GM21529 (cell line): ENCODE measurements around the gene ARID1B.

Experiments
- ATAC-seq: cut with Tn5 transposase; IDR thresholded peaks from one replicate; pipeline ENCODE4 v1.9.1; 2021; ENCODE audit not compliant: unreplicated experiment

The ARID1B gene

DNA sequence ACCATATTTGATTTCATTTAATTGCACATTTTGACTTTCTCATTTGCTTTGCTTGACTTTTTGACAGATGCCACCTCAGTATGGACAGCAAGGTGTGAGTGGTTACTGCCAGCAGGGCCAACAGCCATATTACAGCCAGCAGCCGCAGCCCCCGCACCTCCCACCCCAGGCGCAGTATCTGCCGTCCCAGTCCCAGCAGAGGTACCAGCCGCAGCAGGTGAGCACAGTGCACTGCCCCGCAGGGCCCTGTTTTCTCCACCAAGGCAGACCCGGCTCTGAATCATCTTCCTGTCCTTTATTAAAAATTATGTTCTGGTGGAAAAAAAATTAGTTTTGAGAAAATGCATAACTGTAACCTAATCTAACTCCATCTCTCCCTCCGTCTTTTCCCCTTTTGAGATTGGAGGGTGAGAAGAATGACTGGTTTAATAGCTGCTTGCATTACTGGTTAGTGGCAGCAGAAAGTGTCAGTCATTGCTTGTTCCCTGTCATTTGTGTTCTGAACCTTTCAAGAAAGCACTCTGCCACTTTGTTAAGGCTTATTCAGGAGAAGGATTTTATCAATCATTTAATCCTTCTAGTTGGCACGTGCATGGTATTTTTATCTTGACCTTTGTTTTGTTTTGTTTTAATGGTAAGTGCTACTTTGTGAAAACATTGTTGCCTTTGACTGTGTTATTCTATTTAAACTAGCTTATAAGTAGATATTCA is 124.3 kb downstream of the ARID1B start:
- no peak for ATAC-seq

DNA sequence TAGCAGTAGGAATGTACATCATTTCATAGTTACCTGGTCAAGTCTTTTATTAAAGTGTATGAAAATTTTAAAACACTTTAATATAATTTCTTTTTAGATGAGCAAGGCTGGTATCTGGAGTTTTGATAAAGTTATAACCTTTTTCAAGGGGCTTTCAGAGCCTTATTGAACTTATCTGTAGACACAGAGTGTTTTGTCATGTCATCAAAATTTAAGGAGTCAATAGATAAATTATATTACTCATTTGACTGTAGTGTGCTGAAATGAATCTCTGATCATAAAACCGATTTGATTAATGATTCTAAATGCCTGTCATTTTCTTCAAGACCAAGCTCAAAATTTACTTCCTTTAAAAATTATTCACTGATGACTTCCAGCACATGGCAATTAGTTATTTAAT is 125.6 kb downstream of the ARID1B start:
- ATAC-seq: no peak

DNA sequence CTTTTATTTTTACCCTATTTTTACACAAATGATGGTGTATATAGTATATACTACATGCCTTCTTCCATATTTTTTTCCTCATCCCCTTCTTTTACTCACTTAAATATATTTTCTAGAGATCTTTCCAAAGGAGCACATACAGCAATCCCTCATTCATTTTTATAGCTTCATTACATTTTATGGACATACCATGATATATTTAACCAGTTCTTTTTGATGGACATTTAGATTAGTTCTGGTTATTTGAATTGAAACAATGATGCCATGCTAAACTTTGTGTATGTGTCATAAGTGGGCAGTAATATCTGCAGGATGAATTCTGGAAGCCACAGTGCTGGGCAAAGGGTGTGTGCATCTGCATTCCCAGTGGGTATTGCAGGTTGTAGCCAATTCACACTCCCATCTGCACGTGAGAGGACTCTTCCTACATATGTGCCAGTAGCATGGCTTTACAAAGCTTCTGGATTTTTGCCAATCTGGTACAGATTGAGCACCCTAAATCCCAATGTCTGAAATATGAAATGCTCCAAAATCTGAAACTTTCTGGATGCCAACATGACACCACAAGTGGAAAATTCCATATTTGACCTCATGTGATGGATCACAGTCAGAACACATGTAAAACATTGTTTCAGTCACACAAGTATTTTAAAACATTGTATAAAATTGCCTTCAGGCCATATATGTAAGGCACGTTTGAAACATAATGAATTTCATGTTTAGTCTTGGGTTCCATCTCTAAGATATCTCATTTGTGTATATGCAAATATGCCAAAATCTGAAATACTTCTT is 127.2 kb downstream of the ARID1B start:
- no peak for ATAC-seq

DNA sequence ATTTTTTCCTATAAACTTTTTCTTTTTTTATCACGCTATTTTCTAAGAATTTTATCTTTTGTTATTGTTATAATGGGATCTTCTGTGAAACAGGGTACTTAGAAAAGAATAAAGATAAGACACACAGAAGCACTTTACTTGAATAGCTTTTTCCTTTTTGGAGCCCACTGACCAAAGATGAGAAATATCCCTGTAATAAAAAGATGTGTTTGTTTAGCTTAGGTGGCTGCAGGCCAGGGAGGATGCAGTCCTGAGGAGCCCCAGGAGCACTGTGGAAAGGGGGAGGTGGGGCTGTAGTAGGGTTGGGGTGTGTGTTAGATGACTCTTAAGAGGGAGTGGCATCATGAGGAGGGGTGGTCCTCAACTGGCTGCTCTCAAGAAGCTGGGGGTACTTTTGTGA is 128.6 kb downstream of the ARID1B start:
- no peak for ATAC-seq

DNA sequence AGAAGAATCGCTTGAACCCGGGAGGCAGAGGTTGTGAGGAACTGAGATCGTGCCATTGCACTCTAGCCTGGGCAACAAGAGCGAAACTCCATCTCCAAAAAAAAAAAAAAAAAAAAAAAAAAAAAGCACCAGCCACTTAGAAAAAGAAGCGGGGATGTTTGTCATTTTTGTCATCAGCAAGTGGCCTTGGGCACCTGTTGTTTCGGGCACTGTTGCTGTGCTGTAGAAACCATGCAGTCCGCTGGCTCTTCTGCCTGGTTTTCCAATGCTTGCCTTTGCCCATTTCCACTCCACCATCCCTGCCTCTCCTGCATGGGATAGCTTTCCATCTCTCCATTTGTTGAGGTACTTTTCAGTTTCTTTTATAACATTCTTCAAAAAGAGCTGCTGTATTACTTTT is 129.3 kb downstream of the ARID1B start:
- ATAC-seq: no peak

DNA sequence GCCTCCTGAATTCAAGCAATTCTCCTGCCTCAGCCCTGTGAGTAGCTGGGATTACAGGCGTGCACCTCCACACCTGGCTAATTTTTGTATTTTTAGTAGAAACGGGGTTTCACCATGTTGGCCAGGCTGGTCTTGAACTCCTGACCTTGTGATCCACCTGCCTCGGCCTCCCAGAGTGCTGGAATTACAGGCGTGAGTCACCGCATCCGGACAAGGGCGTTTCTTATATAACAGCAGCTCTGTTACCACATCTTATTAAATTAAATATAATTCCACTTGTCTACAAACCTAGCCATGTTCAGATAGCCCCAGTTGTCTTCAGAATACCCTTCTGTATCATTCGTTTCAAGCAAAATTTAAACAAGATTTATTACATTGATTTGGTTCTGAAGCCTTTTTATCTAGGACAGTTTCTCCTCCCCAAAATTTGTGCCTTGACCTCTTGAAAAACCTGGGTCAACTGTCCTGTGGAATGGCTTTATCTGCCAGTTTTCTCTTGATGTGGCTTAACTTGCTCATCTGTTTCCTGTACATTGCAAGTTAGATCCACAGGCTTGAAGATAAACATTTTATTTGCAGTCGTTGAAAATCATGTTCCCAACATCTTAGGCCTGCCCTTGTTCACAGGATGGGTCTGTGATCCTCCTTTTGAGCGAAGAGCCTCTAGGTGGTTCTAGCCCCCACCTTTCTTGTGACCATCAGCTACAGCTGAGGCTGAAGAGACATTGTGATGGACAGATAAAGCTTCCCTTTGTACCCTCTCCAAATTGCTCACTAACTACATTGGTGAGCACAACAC is 132.2 kb downstream of the ARID1B start:
- no peak for ATAC-seq

DNA sequence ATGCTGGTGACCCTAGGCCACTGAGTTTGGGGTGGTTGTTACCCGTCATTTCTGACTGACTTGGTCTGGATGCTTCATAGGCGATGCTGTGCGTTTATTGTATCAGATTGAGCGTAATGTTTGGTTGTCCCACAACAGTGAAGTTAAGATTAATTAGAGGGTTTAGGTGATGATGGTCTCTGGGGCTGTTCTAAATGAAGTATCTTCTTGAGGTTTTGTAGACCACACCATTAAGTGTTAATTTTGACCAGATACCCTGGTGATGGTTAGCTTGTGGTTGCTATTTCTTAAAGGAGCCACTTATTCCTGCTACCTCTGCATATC is 132.8 kb downstream of the ARID1B start:
- ATAC-seq: no peak

DNA sequence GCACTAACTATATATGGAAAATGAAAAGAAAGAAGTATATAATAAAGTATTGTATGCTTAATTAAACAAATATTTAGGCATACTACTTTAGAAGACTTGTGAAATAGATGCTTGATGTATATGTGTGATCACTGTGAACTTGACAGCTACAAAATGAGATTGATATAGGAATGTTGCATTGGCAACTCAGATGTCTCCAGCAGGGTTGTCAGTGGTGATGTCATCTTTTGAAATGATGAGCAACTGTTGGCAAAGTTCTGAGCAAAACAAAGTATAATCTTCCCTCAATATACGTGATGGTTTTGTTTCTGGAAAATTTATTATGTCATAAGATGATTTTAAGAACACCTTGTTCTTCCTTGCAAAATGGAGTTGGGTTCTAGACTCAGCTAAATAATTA is 133.8 kb downstream of the ARID1B start:
- no peak for ATAC-seq

DNA sequence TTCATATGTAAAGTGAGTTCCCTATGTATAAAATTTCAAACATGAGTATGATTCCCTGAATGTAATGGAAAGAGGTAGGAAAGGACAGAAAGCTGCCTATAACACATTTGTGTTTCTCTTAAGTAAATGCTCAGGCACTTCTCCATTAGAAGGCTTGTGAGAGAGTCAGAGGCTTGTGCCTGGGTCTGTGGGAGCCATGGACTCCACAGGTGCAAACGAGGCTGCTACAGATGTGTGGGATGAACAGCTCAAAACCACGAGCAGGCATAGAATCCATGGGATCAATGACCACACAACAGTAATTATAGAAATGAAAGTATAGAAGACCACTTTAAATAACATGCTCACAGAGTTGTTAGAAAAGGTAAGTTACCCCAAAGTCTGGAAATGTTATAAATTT is 134.4 kb downstream of the ARID1B start:
- no peak for ATAC-seq

DNA sequence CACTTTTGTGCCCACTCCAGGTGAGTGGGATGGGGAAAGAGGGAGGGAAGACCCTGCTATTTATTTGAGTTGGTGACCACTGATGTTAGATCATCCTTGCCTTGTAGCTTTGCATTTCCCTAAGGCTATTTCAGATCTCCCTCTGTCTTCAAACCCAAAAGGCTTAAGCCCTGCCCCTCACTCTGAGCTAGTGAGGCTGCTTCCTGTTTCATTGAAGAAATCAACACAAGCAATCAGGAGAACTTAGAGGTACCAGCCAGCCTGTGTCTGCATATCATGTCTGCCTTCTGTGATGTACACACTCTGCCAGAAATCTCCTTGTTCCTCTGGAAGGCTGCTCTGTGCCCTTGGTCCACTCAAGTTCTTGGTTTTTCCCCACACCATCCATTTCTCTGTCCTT is 135.3 kb downstream of the ARID1B start:
- ATAC-seq: no peak

DNA sequence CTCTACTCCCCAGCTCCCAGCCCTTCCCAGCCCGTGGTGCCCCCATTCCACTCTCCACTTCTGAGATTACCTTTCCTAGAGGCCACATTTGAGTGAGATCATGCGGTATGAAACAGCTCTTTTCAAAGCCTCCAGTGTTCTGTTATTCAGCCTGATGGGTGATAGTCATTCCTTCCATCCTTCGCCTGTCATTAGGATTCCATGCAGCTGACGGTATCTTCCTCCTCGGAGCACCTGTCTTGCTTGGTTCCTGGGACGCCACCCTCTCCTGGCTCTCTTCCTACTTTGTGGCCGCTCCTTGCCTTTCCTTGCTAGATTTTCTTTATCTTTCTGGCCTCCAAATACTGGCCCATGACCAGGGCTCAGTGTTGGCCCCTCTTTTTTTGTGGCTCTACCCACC is 137.0 kb downstream of the ARID1B start:
- no peak for ATAC-seq

DNA sequence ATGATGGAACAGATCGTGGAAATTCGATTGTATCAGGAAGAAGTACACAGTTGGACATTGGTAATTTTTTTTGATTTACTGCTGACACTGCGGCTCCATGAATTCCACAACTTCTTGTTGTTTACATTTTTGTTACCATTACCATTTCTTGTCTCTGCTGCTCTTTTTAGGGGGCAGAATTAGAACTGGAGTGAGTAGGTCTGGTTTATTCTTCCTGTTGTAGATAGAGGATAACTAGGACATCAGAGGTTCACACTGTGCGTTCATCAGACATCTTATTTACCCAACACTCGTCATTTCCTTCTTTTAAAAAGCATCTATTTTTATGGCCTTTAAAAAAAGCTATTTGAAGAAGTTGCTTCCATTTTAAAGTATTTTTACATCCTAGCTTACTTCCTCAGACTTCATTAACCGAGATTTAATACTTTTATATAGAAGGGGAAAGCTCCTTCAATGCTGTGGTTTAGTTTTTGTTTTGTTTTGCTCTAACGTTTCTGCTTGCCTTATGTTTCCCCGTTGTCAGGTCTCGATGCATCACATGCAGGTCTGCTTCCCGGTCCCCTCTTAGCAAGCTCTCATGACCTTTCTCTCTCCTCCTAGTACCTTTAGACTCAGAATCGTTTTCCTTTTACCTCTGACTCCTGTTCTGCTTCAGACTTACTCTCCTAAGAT is 139.1 kb downstream of the ARID1B start:
- ATAC-seq: peak; percentile 63

DNA sequence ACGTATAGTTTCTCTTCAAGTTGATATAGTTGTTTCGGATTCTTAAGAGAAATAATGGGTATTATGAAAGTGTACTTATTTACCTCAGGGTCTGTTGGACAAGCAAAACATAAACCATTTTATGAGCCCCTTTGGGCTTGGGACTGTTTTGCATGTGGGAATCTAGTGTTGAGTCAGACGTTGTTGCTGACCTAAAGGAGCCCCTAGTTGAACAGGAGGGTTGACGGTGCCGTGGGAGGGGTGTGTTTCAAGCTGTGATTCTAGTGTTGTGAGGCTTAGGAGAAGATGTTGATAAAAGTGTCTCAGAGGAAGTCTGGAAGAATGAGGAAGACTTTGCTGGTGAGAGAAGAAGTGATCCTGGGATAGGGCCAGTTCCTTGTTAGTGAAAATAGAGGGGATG is 140.0 kb downstream of the ARID1B start:
- peak; percentile 60 for ATAC-seq

DNA sequence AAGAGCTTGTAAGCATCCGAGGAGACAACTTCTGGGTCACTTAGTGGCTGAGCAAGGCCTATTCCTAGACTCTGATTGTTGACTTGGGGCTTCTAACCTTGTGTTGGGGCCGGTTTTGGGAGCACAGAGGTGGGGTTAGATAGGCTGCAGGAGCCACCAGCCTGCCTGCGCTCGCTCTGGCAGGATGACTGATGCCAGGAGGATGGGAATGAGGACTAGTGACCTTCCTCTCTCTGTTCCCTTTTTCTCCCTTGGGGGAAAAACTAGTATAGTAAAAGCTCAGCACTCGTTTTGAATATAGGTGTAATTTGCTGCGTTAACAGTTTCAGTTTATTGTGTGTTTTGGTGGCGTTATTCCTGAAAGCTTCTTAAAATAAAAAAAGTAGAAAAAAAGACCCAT is 141.5 kb downstream of the ARID1B start:
- ATAC-seq: no peak

DNA sequence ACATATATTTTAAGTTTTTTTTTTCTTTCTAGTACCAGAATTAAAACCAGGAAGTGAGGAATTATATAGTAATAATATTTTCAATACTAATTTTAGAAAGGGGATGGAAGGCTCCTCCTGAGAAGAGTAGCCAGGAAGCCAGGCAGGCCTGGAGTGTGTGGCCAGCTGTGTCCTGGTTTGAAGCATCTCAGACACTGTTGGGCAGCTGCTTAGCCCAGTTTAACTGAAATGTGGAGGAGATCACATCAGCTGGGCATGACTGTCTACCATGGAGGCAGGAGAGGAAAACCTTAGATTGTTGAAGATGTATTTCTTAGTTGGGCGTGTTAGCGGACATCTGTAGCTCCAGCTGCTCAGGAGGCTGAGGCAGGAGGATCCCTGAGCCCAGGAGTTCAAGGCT is 142.2 kb downstream of the ARID1B start:
- ATAC-seq: no peak

DNA sequence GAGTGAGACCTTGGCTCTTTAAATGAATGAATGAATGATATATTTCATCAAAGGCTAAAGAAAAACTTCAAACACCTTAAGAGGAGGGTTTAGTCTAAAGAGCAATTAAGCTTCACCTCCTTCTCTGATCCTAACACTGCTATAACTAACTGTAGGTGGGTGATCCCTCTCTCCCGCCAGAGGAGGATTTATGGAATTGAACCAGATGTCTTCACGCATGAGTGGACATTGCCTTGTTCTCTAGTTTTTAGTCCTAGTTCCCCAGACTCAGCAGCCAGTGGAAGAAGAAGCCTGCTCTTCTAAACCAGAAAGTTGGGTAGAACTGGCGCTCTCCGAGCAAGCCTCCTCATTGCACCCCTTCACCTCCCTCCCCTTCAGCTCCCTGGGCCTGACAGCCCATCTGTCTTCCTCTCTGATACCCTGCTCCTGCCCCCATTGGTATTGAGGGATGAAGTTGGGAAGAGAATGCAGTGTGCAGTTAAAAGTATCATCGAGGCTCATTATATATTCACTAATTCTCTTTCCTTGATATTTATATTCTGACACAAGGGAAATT is 142.7 kb downstream of the ARID1B start:
- ATAC-seq: no peak

DNA sequence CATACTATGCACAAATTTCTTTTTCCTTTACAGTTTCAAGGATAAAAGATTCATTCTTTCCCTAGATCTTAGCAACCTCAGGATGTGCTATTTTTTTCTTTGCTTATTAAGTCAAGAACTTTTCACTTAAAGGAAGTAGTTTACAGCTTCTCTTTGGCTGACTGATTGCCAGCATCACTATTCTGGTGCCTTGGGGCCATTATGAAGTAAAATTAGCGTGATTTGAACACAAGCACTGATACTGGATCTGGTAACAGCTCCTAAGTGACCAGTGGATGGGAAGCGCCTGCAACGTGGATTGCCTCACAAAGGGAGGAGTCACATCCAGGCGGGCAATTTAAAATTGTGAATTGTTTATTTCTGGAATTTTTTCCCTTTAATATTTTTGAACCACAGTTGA is 147.1 kb downstream of the ARID1B start:
- ATAC-seq: no peak

DNA sequence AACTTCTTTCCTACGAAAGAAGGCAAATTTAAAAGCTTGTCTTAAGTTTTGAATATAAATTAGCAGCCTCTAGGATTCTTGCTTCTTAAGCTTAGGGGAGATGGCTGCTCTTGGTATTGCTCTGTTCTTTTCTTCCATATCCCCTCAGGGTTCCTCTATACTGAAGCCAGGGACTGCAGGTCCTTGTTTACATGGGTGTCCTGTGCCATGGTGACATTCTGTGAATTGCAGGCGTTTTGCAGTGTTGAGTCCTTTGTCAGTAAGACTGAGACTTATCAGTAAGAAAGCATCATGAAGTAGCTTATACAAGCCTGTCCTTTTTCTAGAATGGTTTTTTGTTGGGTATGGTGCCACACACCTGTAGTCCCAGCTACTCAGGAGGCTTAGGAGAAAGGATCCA is 147.8 kb downstream of the ARID1B start:
- no peak for ATAC-seq

DNA sequence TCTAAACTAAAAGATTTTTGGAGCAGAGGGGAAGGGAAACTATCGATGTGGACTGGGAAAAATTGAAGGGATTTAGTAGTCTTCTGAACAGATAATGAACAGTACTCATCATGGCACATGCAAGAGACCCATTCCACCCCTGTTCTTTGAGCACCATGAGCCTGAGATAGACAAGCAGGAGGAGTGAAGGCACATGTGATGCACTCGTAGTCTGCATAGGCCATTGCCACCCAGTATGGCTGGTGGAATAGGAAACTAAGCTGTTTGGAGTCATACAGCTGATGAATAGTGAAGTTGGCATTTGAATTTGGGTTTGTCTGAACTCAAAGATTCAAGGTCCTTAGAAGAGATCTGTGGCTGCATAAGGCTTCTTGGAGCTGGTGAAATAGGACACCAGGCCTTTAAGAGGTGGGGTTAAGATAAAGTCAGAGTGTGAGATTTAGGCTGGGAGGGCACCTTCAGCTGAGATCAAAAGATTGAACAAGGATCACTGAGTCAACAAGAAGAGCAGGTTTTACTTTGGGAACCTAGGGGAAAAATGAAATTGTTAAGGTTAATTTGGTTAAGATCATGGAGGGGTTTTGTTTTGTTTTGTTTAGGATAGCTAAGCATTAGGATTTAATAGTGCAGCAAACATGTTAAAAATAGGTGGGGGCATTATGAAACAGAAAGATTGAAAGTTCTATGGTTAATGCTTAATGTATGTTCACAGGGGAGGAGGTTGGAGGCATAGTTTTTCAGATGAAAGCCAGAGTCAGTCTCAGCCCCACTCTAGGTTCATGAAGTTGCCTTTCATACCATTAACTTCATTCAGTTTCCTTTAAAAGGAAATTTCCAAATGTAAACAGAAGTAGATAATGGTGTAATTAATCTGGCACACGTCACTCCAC is 148.8 kb downstream of the ARID1B start:
- ATAC-seq: peak; percentile 82

DNA sequence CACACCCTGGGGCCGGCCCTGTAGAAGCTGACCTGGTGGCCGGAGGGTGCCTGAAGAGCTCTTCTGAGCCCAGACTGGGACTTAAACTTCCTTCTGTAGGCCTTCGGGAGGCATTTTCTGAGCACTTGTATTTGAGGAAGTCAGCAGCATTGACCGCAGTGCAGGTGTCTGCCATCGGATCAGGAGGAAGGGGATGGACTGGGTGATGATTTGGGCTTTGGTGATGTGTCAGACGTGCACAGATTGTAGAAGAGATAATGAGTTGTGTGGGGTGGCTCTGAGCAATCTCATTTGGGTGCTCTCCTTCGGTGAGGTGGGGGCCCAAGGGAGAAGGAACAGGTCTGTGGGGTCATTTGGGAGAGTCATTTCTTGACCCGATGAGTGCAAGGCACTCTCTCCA is 150.9 kb downstream of the ARID1B start:
- no peak for ATAC-seq
